Astrocyte (in vitro differentiated cells and primary cell): ENCODE measurements around the gene IVD. TPM values are rescaled to one million over a fixed set of nuclear protein-coding genes. Genes with fewer than 3 reads are reported as not detected.
A peak's percentile ranks its signal among the peaks of the same experiment; 100 is the strongest.

ENCODE experiments used
- DNase-seq: peaks from one replicate; pipeline ENCODE4 v3.0.0-alpha.2; 2010; ENCODE audit warnings: low read depth
- FAIRE-seq: peaks from 2 replicates; lab custom pipeline; 2011; peaks lifted over from hg19 to GRCh38; lab: Jason Lieb, UNC
- H2AFZ ChIP-seq: 2 replicates; pipeline ENCODE4 v1.6.0; 2012; ENCODE audit warnings: low read depth, low read length, inconsistent platforms
- H3K27ac ChIP-seq: 2 replicates; pipeline ENCODE4 v1.5.1; 2011; ENCODE audit warnings: low read depth, low read length, inconsistent platforms
- H3K27me3 ChIP-seq: 2 replicates; pipeline ENCODE4 v1.6.0; 2011; ENCODE audit warnings: low read length, inconsistent platforms; ENCODE audit not compliant: insufficient read depth
- H3K36me3 ChIP-seq: 2 replicates; pipeline ENCODE4 v1.5.1; 2011; ENCODE audit warnings: low read length, inconsistent platforms; ENCODE audit not compliant: insufficient read depth
- H3K4me1 ChIP-seq: 2 replicates; pipeline ENCODE4 v1.5.1; 2011; ENCODE audit warnings: low read length, inconsistent platforms; ENCODE audit not compliant: insufficient read depth
- H3K4me2 ChIP-seq: 2 replicates; pipeline ENCODE4 v1.6.0; 2012; ENCODE audit warnings: low read length, inconsistent platforms
- H3K4me3 ChIP-seq: 2 replicates; pipeline ENCODE4 v1.5.1; 2011; ENCODE audit warnings: low read depth, mild to moderate bottlenecking, low read length, inconsistent platforms; ENCODE audit not compliant: insufficient read depth
- H3K79me2 ChIP-seq: 2 replicates; pipeline ENCODE4 v1.6.0; 2012; ENCODE audit warnings: mild to moderate bottlenecking, low read length, inconsistent platforms; ENCODE audit not compliant: insufficient read depth
- H3K9ac ChIP-seq: 2 replicates; pipeline ENCODE4 v1.6.0; 2012; ENCODE audit warnings: mild to moderate bottlenecking, low read length, inconsistent platforms
- H3K9me3 ChIP-seq: 2 replicates; pipeline ENCODE4 v1.5.1; 2012; ENCODE audit warnings: low read depth, mild to moderate bottlenecking, low read length, inconsistent platforms; ENCODE audit not compliant: insufficient read depth
- H4K20me1 ChIP-seq: 2 replicates; pipeline ENCODE4 v1.6.0; 2012; ENCODE audit warnings: low read length, inconsistent platforms; ENCODE audit not compliant: insufficient read depth
- H3K27ac Mint-ChIP-seq: one replicate; pipeline ENCODE4 v1.8.0; 2021; ENCODE audit warnings: mild to moderate bottlenecking, mixed read lengths; ENCODE audit not compliant: unreplicated experiment
- H3K27me3 Mint-ChIP-seq: one replicate; pipeline ENCODE4 v1.8.0; 2021; ENCODE audit warnings: low read depth, mixed read lengths; ENCODE audit not compliant: unreplicated experiment
- H3K36me3 Mint-ChIP-seq: one replicate; pipeline ENCODE4 v1.8.0; 2021; ENCODE audit warnings: low read depth, mixed read lengths; ENCODE audit not compliant: unreplicated experiment
- H3K4me1 Mint-ChIP-seq: one replicate; pipeline ENCODE4 v1.8.0; 2021; ENCODE audit warnings: low read depth, mixed read lengths; ENCODE audit not compliant: unreplicated experiment
- H3K4me3 Mint-ChIP-seq: one replicate; pipeline ENCODE4 v1.8.0; 2021; ENCODE audit warnings: mild to moderate bottlenecking, moderate library complexity, mixed read lengths; ENCODE audit not compliant: unreplicated experiment
- H3K9me3 Mint-ChIP-seq: one replicate; pipeline ENCODE4 v1.8.0; 2021; ENCODE audit warnings: mild to moderate bottlenecking, mixed read lengths; ENCODE audit not compliant: unreplicated experiment
- EZH2 ChIP-seq: IDR thresholded peaks from 2 replicates; pipeline ENCODE4 v1.6.1; 2012; ENCODE audit warnings: mild to moderate bottlenecking, low read length, inconsistent platforms; ENCODE audit not compliant: insufficient read depth
- total RNA-seq: library from RNA; stranded (reverse); gene quantifications from 2 replicates; pipeline ENCODE4 v1.2.1, GENCODE V29; 2021
- TF ChIP-seq, protein P1 (sequence below): IDR thresholded peaks from 2 replicates; pipeline ENCODE4 v1.5.1; 2011; ENCODE audit warnings: low read depth, mild to moderate bottlenecking, inconsistent platforms, low read length, moderate library complexity; ENCODE audit not compliant: insufficient read depth

Gene IVD
- total RNA-seq, 1 donor from 2014 or later: 55.1 TPM

DNA sequence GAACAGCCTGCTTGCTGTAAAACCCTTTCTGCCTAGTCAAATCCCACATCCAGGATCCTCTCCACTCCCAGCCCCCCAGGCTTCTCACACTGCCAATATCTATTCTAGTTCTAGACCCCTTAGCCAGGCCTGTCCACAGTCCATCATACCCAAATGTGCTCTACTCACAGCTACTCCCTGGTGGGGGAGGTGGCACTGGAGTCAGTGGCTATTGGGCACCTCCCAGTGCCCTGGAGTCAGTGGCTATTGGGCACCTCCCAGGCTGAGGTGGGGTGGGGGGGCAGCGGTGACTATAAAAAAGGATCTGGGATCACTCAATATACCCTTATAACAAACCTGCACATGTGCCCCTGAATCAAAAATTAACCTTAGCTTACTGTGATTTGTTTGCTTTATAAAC is 48.3 kb upstream of the IVD start:
- Histone ChIP-seq H3K4me2 (peak overlapping the region; percentile 91), H3K4me3 (no peak overlapping the region), H3K27me3 (peaks cover 5% of the 10 kb centered on the region), H3K4me1 (peaks cover 14% of the 10 kb centered on the region), H3K9me3 (no peaks in the 10 kb centered on the region), H3K9ac (no peak overlapping the region), H3K36me3 (no peaks in the 10 kb centered on the region), H3K79me2 (no peaks in the 10 kb centered on the region), H2AFZ (no peak overlapping the region), H4K20me1 (no peaks in the 10 kb centered on the region), H3K27ac (no peak overlapping the region)
- TF ChIP-seq, protein P1, sequence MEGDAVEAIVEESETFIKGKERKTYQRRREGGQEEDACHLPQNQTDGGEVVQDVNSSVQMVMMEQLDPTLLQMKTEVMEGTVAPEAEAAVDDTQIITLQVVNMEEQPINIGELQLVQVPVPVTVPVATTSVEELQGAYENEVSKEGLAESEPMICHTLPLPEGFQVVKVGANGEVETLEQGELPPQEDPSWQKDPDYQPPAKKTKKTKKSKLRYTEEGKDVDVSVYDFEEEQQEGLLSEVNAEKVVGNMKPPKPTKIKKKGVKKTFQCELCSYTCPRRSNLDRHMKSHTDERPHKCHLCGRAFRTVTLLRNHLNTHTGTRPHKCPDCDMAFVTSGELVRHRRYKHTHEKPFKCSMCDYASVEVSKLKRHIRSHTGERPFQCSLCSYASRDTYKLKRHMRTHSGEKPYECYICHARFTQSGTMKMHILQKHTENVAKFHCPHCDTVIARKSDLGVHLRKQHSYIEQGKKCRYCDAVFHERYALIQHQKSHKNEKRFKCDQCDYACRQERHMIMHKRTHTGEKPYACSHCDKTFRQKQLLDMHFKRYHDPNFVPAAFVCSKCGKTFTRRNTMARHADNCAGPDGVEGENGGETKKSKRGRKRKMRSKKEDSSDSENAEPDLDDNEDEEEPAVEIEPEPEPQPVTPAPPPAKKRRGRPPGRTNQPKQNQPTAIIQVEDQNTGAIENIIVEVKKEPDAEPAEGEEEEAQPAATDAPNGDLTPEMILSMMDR: no peak
- no peak for TF ChIP-seq EZH2
- Mint-ChIP-seq H3K27me3 (peaks cover 50% of the 10 kb centered on the region), H3K36me3 (no peaks in the 10 kb centered on the region), H3K4me3 (peak overlapping the region; percentile 40), H3K9me3 (no peaks in the 10 kb centered on the region), H3K27ac (no peak overlapping the region), H3K4me1 (peaks cover 11% of the 10 kb centered on the region)
- DNase-seq (no peak), FAIRE-seq (no peak)

DNA sequence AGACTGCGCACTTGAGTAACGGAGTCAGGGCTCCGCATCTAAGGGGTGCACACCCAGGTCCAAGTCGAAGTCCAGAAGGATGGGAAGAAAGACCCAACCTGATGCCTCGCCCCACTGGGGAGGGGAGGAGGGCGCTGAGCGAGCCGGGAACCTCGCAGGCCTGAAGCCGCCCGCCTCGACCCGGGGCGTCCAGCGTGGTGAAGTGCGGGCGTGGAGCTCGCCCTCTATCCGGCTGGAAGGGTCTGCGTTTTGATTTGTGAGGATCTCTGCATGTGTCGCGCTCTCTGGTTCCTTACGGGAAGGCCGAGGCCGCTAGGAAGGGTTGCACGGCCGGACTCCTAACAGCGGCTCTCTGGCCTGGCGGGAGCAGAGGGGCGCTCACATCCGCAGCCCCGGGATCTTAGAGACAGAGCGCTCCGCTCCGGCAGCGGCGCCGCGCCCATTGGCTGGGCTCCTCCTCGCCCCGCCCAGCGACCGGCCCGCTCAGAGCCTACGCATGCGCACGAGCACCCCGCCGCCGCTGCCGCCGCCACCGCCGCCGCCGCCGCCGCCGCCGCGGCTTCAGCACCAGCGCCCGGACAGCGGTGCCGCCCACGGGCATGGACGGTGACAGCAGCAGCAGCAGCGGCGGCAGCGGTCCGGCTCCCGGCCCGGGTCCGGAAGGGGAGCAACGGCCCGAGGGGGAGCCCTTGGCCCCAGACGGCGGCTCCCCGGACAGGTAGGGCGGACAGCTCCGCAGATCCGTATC is 47.7 kb upstream of the IVD start, which contains the start of gene DISP2:
Gene DISP2 (plus strand): TSS at position 497 of the 748 bp plus-strand sequence. CDS start 103 bp downstream, at position 600.
- no peak for FAIRE-seq
- H3K27me3 ChIP-seq: peaks cover 7% of the 10 kb centered on the region

More for the DNA sequence above, 47.7 kb upstream of the IVD start, which contains the start of gene DISP2:
- peak within 1 kb of the TSS; percentile 87 for H3K4me3 Mint-ChIP-seq
- Histone ChIP-seq H3K27ac (no peak within 1 kb of the TSS), H3K9ac (no peak within 1 kb of the TSS), H3K36me3 (no peaks in the 10 kb centered on the region), H3K9me3 (no peaks in the 10 kb centered on the region), H4K20me1 (no peaks in the 10 kb centered on the region), H3K4me1 (peaks cover 14% of the 10 kb centered on the region), H3K4me3 (peak within 1 kb of the TSS; percentile 51), H3K4me2 (peak within 1 kb of the TSS; percentile 91), H3K79me2 (no peaks in the 10 kb centered on the region), H2AFZ (peak within 1 kb of the TSS; percentile 93)
- peaks cover 50% of the 10 kb centered on the region for H3K27me3 Mint-ChIP-seq
- no peaks in the 10 kb centered on the region for H3K9me3 Mint-ChIP-seq
- H3K36me3 Mint-ChIP-seq: no peaks in the 10 kb centered on the region
- no peak within 1 kb of the TSS for H3K27ac Mint-ChIP-seq
- DNase-seq: peak; percentile 30
- TF ChIP-seq, protein P1: no peak
- TF ChIP-seq EZH2: no peak
- H3K4me1 Mint-ChIP-seq: peaks cover 11% of the 10 kb centered on the region
